ENCODE results near the gene SORCS1.

DNA sequence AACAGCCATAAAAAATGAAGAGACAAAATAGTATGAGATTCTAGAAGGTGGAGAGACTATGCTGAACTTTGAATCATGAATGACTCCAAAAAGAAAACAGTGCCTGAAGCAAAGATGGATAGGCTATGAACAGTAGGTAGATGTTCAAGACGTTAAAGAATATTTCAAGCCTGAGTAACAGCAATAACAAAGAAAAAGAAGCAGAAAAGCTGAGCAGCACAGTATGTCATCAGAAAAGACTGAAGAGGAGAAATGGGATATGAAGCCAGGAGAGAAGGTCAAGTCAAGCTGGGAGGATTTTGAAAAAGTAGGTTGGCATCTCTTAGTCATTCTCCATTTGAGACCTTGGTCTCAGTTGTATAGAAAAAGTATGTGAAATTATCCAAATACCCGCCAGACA, 484.4 kb downstream of the SORCS1 start:
- TF ChIP-seq POLR2A (IDR thresholded peaks at IDR 0.05; ENCODE audit: extremely low read depth, insufficient read length) (no peak), MYC (IDR thresholded peaks at IDR 0.05; ENCODE audit: low read depth, low read length) (no peak)
- TF ChIP-seq, protein P1, sequence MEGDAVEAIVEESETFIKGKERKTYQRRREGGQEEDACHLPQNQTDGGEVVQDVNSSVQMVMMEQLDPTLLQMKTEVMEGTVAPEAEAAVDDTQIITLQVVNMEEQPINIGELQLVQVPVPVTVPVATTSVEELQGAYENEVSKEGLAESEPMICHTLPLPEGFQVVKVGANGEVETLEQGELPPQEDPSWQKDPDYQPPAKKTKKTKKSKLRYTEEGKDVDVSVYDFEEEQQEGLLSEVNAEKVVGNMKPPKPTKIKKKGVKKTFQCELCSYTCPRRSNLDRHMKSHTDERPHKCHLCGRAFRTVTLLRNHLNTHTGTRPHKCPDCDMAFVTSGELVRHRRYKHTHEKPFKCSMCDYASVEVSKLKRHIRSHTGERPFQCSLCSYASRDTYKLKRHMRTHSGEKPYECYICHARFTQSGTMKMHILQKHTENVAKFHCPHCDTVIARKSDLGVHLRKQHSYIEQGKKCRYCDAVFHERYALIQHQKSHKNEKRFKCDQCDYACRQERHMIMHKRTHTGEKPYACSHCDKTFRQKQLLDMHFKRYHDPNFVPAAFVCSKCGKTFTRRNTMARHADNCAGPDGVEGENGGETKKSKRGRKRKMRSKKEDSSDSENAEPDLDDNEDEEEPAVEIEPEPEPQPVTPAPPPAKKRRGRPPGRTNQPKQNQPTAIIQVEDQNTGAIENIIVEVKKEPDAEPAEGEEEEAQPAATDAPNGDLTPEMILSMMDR (IDR thresholded peaks at IDR 0.05; ENCODE audit: low read depth, low read length) = no peak
- TF ChIP-seq, protein P2, sequence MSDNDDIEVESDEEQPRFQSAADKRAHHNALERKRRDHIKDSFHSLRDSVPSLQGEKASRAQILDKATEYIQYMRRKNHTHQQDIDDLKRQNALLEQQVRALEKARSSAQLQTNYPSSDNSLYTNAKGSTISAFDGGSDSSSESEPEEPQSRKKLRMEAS (IDR thresholded peaks at IDR 0.05; ENCODE audit: low read depth, low read length) = no peak

Measured in NB4 (cell line).